RCC 7860 (cell line): Measurements from ENCODE around the gene C3orf38.
A peak's percentile ranks its signal among the peaks of the same experiment; 100 is the strongest.
"Not testable (repeated sequence)": the region's sequence is repeated elsewhere in the genome, so short reads cannot be mapped to it uniquely, and the experiment has no call there.

Experiments
- DNase-seq: peaks from one replicate; pipeline ENCODE4 v3.0.0-alpha.2; 2015; ENCODE audit warnings: low spot score
- FAIRE-seq: peaks from 2 replicates; lab custom pipeline; 2012; peaks lifted over from hg19 to GRCh38; lab: Jason Lieb, UNC

Gene C3orf38

GRCh38 chr3:88151358-88151757 lies 1.6 kb downstream of the C3orf38 start:
- DNase-seq (no peak), FAIRE-seq (no peak)

- no peak for DNase-seq
- no peak for FAIRE-seq
Observed at GRCh38 chr3:88152841-88153240, 3.1 kb downstream of the C3orf38 start.

GRCh38 chr3:88166419-88166971 lies 16.7 kb downstream of the C3orf38 start:
- no peak for FAIRE-seq

GRCh38 chr3:88167173-88167572 lies 17.4 kb downstream of the C3orf38 start:
- FAIRE-seq (no peak), DNase-seq (no peak)

More at GRCh38 chr3:88166419-88166971, 16.7 kb downstream of the C3orf38 start:
- no peak for DNase-seq

- FAIRE-seq: no peak
- DNase-seq: no peak
Observed at GRCh38 chr3:88167704-88168103, 17.9 kb downstream of the C3orf38 start.

GRCh38 chr3:88168171-88168570 lies 18.4 kb downstream of the C3orf38 start:
- FAIRE-seq (no peak), DNase-seq (no peak)

- DNase-seq (peak; percentile 21), FAIRE-seq (no peak)
Observed at GRCh38 chr3:88180398-88180999, 30.7 kb downstream of the C3orf38 start.

GRCh38 chr3:88182165-88182918 lies 32.6 kb downstream of the C3orf38 start:
- FAIRE-seq: not testable (repeated sequence)

GRCh38 chr3:88188436-88188835 lies 38.7 kb downstream of the C3orf38 start:
- no peak for FAIRE-seq
- DNase-seq: peak; percentile 58

More at GRCh38 chr3:88182165-88182918, 32.6 kb downstream of the C3orf38 start:
- DNase-seq: not testable (repeated sequence)

GRCh38 chr3:88189361-88189810 lies 39.6 kb downstream of the C3orf38 start:
- FAIRE-seq: no peak
- peak; percentile 15 for DNase-seq

GRCh38 chr3:88191872-88192409 lies 42.2 kb downstream of the C3orf38 start:
- DNase-seq: no peak
- FAIRE-seq: no peak

- no peak for FAIRE-seq
- DNase-seq: no peak
Observed at GRCh38 chr3:88192631-88193030, 42.9 kb downstream of the C3orf38 start.

- FAIRE-seq: no peak
- no peak for DNase-seq
Observed at GRCh38 chr3:88195951-88196434, 46.2 kb downstream of the C3orf38 start.

- no peak for FAIRE-seq
Observed at GRCh38 chr3:88198121-88198520, 48.4 kb downstream of the C3orf38 start.

GRCh38 chr3:88203642-88204055 lies 53.9 kb downstream of the C3orf38 start:
- FAIRE-seq: peak; percentile 22

More at GRCh38 chr3:88198121-88198520, 48.4 kb downstream of the C3orf38 start:
- no peak for DNase-seq

More at GRCh38 chr3:88203642-88204055, 53.9 kb downstream of the C3orf38 start:
- peak; percentile 22 for DNase-seq
